Renal cortex interstitium (tissue), 11 donors: ENCODE data around the gene SLC45A2. TPM values are rescaled to one million over a fixed set of nuclear protein-coding genes. Genes with fewer than 3 reads are reported as not detected.
A peak's percentile ranks its signal among the peaks of the same experiment; 100 is the strongest.

Experiments used
- DNase-seq, 11 donors: peaks; one replicate each; pipeline ENCODE4 v3.0.0-alpha.2; 2013; ENCODE audit warnings: low read depth in 9 of 11, low spot score in 4 of 11; ENCODE audit errors: extremely low read depth in 1 of 11
- polyA plus RNA-seq, 3 donors: library from polyadenylated mRNA; unstranded; fragments of 120-200 nt; gene quantifications; one replicate each; pipeline ENCODE4 v1.2.1, GENCODE V29; 2013; ENCODE audit not compliant: insufficient read length in 3 of 3

The SLC45A2 gene
- polyA plus RNA-seq, 3 donors = 0.37 to 0.54 (median 0.47) TPM

- DNase-seq = no peak
Measured at GRCh38 chr5:34009610-34010009, 25.1 kb upstream of the SLC45A2 start.

GRCh38 chr5:34008802-34009201, 24.3 kb upstream of the SLC45A2 start:
- no peak for DNase-seq

GRCh38 chr5:34007621-34008600, 23.4 kb upstream of the SLC45A2 start, which contains the start of gene AMACR:
TSS of gene AMACR (minus strand) at chr5:34008050. CDS start at chr5:34008019, 31 bp downstream.
- DNase-seq = peak; percentile 80 to 95 (median 91)

GRCh38 chr5:34007201-34007620, 22.7 kb upstream of the SLC45A2 start:
- DNase-seq = no peak

- no peak for DNase-seq
Measured at GRCh38 chr5:34005681-34006080, 21.2 kb upstream of the SLC45A2 start.

- DNase-seq = no peak
Measured at GRCh38 chr5:34005211-34005610, 20.7 kb upstream of the SLC45A2 start.

GRCh38 chr5:34003941-34004340, 19.4 kb upstream of the SLC45A2 start:
- DNase-seq = no peak

- DNase-seq = peak in 1 of 11 donors; percentile 36
Measured at GRCh38 chr5:34002629-34003328, 18.3 kb upstream of the SLC45A2 start.

GRCh38 chr5:34001241-34001841, 16.8 kb upstream of the SLC45A2 start:
- peak in 2 of 11 donors; percentile 42 to 56 for DNase-seq

- no peak for DNase-seq
Measured at GRCh38 chr5:33999978-34000377, 15.5 kb upstream of the SLC45A2 start.

- peak in 1 of 11 donors; percentile 46 for DNase-seq
Measured at GRCh38 chr5:33997331-33997983, 13.0 kb upstream of the SLC45A2 start.

- no peak for DNase-seq
Measured at GRCh38 chr5:33995865-33996264, 11.4 kb upstream of the SLC45A2 start.

GRCh38 chr5:33994845-33995244, 10.4 kb upstream of the SLC45A2 start:
- DNase-seq = no peak

- DNase-seq = no peak
Measured at GRCh38 chr5:33992864-33993263, 8.4 kb upstream of the SLC45A2 start.

GRCh38 chr5:33985447-33985846, 954 bp upstream of the SLC45A2 start:
- no peak for DNase-seq

GRCh38 chr5:33984178-33984577, 315 bp downstream of the SLC45A2 start:
- no peak for DNase-seq

GRCh38 chr5:33981408-33982162, 2.9 kb downstream of the SLC45A2 start:
- DNase-seq = no peak

- no peak for DNase-seq
Measured at GRCh38 chr5:33980030-33980429, 4.5 kb downstream of the SLC45A2 start.
